Kidney epithelial cell (primary cell): ENCODE data around the gene FAP. TPM values are rescaled to one million over a fixed set of nuclear protein-coding genes. Genes with fewer than 3 reads are reported as not detected.

Experiments used
- DNase-seq: peaks from one replicate; pipeline ENCODE4 v3.0.0-alpha.2; 2010; ENCODE audit warnings: low read depth
- H3K27me3 ChIP-seq: 2 replicates; pipeline ENCODE4 v1.6.0; 2011; ENCODE audit warnings: low read length; ENCODE audit not compliant: control insufficient read depth, insufficient read depth
- H3K36me3 ChIP-seq: 2 replicates; pipeline ENCODE4 v1.5.1; 2011; ENCODE audit warnings: low read length; ENCODE audit not compliant: control insufficient read depth, insufficient read depth
- H3K4me3 ChIP-seq: 2 replicates; pipeline ENCODE4 v1.5.1; 2011; ENCODE audit warnings: low read depth, mild to moderate bottlenecking, control low read depth, low read length
- total RNA-seq: library from RNA; depleted of rRNA; stranded (reverse); fragments of >200 nt; gene quantifications from 2 replicates; pipeline ENCODE4 v1.2.3, GENCODE V29; 2015
- TF ChIP-seq, protein P1 (sequence below): IDR thresholded peaks from 2 replicates; pipeline ENCODE4 v1.5.1; 2011; ENCODE audit warnings: mild to moderate bottlenecking, moderate library complexity, low read length, control low read depth, inconsistent platforms; ENCODE audit not compliant: insufficient read depth, poor library complexity, severe bottlenecking

FAP gene
- total RNA-seq, 1 donor from 2014 or later, result 2.8 TPM

DNA sequence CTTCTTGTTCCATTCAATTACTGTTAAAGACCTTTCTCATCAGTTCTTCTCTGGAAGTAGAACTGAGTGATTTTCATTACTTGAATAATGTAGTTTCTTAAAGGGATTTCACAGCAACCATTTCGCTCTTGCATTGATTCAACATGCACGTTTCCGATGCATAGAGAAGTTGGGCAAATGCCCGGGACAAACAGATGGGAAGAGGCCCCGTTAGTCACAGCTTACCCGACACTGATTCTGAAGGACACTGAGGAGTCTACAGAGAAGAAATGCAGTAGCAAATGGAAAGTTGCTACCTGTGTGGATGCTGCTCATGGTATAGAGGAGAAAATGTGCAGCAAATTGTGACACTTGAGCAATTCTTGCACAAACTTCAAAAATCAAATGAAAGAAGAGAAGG, 58.9 kb downstream of the FAP start:
- Histone ChIP-seq H3K36me3 (no peaks in the 10 kb centered on the region), H3K27me3 (no peaks in the 10 kb centered on the region), H3K4me3 (no peak overlapping the region)
- TF ChIP-seq, protein P1, sequence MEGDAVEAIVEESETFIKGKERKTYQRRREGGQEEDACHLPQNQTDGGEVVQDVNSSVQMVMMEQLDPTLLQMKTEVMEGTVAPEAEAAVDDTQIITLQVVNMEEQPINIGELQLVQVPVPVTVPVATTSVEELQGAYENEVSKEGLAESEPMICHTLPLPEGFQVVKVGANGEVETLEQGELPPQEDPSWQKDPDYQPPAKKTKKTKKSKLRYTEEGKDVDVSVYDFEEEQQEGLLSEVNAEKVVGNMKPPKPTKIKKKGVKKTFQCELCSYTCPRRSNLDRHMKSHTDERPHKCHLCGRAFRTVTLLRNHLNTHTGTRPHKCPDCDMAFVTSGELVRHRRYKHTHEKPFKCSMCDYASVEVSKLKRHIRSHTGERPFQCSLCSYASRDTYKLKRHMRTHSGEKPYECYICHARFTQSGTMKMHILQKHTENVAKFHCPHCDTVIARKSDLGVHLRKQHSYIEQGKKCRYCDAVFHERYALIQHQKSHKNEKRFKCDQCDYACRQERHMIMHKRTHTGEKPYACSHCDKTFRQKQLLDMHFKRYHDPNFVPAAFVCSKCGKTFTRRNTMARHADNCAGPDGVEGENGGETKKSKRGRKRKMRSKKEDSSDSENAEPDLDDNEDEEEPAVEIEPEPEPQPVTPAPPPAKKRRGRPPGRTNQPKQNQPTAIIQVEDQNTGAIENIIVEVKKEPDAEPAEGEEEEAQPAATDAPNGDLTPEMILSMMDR, result no peak
- DNase-seq, result no peak

DNA sequence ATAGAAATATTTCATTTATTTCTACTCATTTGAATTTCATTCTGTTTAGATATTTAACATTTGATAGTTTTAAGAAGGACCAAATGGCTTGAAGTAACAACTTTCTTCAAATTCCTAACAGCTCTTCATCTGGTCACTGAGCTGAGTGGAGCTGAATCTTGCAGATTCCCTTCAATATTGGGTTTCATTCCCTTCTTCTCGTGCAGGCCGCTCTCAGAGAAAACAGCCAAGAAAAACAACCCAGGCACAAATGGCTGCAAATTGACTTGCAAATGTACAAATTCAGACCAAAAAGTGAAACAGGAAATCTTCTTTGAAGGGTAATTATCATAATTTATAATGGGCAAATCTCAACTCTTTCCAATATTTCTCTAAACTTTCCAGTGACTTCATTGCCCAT, 60.9 kb downstream of the FAP start:
- Histone ChIP-seq H3K27me3 (no peaks in the 10 kb centered on the region), H3K4me3 (no peak overlapping the region), H3K36me3 (no peaks in the 10 kb centered on the region)
- TF ChIP-seq, protein P1, result no peak
- no peak for DNase-seq

- Histone ChIP-seq H3K36me3 (no peaks in the 10 kb centered on the region), H3K4me3 (no peak overlapping the region), H3K27me3 (no peaks in the 10 kb centered on the region)
- TF ChIP-seq, protein P1, result no peak
- no peak for DNase-seq
Observed at GRCh38 chr2:162177301-162177700, 65.9 kb downstream of the FAP start.

- H3K36me3 ChIP-seq, result no peaks in the 10 kb centered on the region
- H3K4me3 ChIP-seq, result no peak overlapping the region
- H3K27me3 ChIP-seq, result no peaks in the 10 kb centered on the region
- TF ChIP-seq, protein P1, result no peak
- no peak for DNase-seq
Observed at GRCh38 chr2:162175714-162176113, 67.5 kb downstream of the FAP start.

GRCh38 chr2:162174746-162175145, 68.5 kb downstream of the FAP start:
- no peak overlapping the region for H3K4me3 ChIP-seq

More at GRCh38 chr2:162174746-162175145, 68.5 kb downstream of the FAP start:
- TF ChIP-seq, protein P1, result no peak
- Histone ChIP-seq H3K36me3 (no peaks in the 10 kb centered on the region), H3K27me3 (no peaks in the 10 kb centered on the region)
- DNase-seq, result no peak
